T47D (cell line): ENCODE measurements around the gene SCNN1B.

ENCODE experiments used
- DNase-seq, 2 experiments: peaks; one replicate each; pipeline versions ENCODE4 v3.0.0 to v3.0.0-alpha.2; 2011 to 2012; ENCODE audit warnings: low read depth in 1 of 2, low spot score in 1 of 2
- JUND ChIP-seq: IDR thresholded peaks from 2 replicates; pipeline ENCODE4 v1.6.1; 2012; ENCODE audit warnings: low read depth
- in situ Hi-C: cut with HindIII; loops from 2 replicates; pipeline ENCODE4 v1.10.0; 2016; ENCODE audit warnings: low sequenced_read_pairs, low pct_unique_long_range_greater_than_20kb

Gene SCNN1B

GRCh38 chr16:23317266-23317661 is 15.2 kb downstream of the SCNN1B start:
- in situ Hi-C loops, result no loop called here
- no peak for TF ChIP-seq JUND
- DNase-seq, result peak in 1 of 2 experiments; percentile 65

- DNase-seq, result no peak
- in situ Hi-C loops, result no loop called here
- no peak for TF ChIP-seq JUND
These were observed 15.6 kb downstream of the SCNN1B start for GRCh38 chr16:23317751-23318150.

- no peak for TF ChIP-seq JUND
- no peak for DNase-seq
- in situ Hi-C loops, result no loop called here
These were observed 16.5 kb downstream of the SCNN1B start for GRCh38 chr16:23318639-23319038.

GRCh38 chr16:23319861-23320615 is 17.9 kb downstream of the SCNN1B start:
- no peak for DNase-seq
- in situ Hi-C loops, result no loop called here
- no peak for TF ChIP-seq JUND

- no peak for TF ChIP-seq JUND
- DNase-seq, result no peak
- in situ Hi-C loops, result no loop called here
These were observed 18.6 kb downstream of the SCNN1B start for GRCh38 chr16:23320693-23321092.

GRCh38 chr16:23321206-23321875 is 19.2 kb downstream of the SCNN1B start:
- no peak for TF ChIP-seq JUND
- DNase-seq, result no peak
- in situ Hi-C loops, result no loop called here

GRCh38 chr16:23323224-23324030 is 21.3 kb downstream of the SCNN1B start:
- TF ChIP-seq JUND, result no peak
- in situ Hi-C loops, result no loop called here
- DNase-seq, result no peak

GRCh38 chr16:23324727-23325126 is 22.6 kb downstream of the SCNN1B start:
- no peak; the same call in 1 of the 2 replicates for TF ChIP-seq JUND
- peak; percentile 70 to 98 for DNase-seq

GRCh38 chr16:23327836-23328235 is 25.7 kb downstream of the SCNN1B start:
- DNase-seq, result no peak
- in situ Hi-C loops, result no loop called here
- TF ChIP-seq JUND, result no peak

More at GRCh38 chr16:23324727-23325126, 22.6 kb downstream of the SCNN1B start:
- in situ Hi-C loops, result no loop called here

GRCh38 chr16:23330161-23330560 is 28.1 kb downstream of the SCNN1B start:
- no peak for DNase-seq
- in situ Hi-C loops, result no loop called here
- TF ChIP-seq JUND, result no peak

- no peak for TF ChIP-seq JUND
- DNase-seq, result no peak
- in situ Hi-C loops, result no loop called here
These were observed 28.6 kb downstream of the SCNN1B start for GRCh38 chr16:23330583-23331249.

- TF ChIP-seq JUND, result no peak
- in situ Hi-C loops, result no loop called here
- no peak for DNase-seq
These were observed 31.0 kb downstream of the SCNN1B start for GRCh38 chr16:23333034-23333579.
